NCI-H1417 treated with DMSO at 0.1 percent for 48 hours (cell line): Measurements from ENCODE around the gene NKX6-2.
"Not testable (repeated sequence)": the region's sequence is repeated elsewhere in the genome, so short reads cannot be mapped to it uniquely, and the experiment has no call there.

Source experiments
- DNase-seq: peaks from one replicate; lab custom pipeline; 2025; lab: John Stamatoyannopoulos, UW

Gene NKX6-2

GRCh38 chr10:132755166-132755711, 30.7 kb downstream of the NKX6-2 start:
- DNase-seq, result no peak

GRCh38 chr10:132754071-132754470, 31.9 kb downstream of the NKX6-2 start:
- no peak for DNase-seq

- DNase-seq, result no peak
Observed at GRCh38 chr10:132753596-132753995, 32.4 kb downstream of the NKX6-2 start.

- DNase-seq, result no peak
Observed at GRCh38 chr10:132752961-132753360, 33.0 kb downstream of the NKX6-2 start.

GRCh38 chr10:132752378-132752777, 33.6 kb downstream of the NKX6-2 start:
- DNase-seq, result no peak

GRCh38 chr10:132750936-132751335, 35.0 kb downstream of the NKX6-2 start:
- no peak for DNase-seq

- no peak for DNase-seq
Observed at GRCh38 chr10:132749371-132749795, 36.6 kb downstream of the NKX6-2 start.

GRCh38 chr10:132748545-132749370, 37.2 kb downstream of the NKX6-2 start:
- no peak for DNase-seq

GRCh38 chr10:132748135-132748534, 37.8 kb downstream of the NKX6-2 start:
- no peak for DNase-seq

GRCh38 chr10:132746801-132747625, 38.9 kb downstream of the NKX6-2 start:
- DNase-seq, result no peak

- no peak for DNase-seq
Observed at GRCh38 chr10:132746386-132746785, 39.6 kb downstream of the NKX6-2 start.

- DNase-seq, result no peak
Observed at GRCh38 chr10:132745971-132746370, 40.0 kb downstream of the NKX6-2 start.

- no peak for DNase-seq
Observed at GRCh38 chr10:132745511-132745910, 40.4 kb downstream of the NKX6-2 start.

GRCh38 chr10:132744839-132745238, 41.1 kb downstream of the NKX6-2 start:
- no peak for DNase-seq

GRCh38 chr10:132743925-132744490, 41.9 kb downstream of the NKX6-2 start:
- no peak for DNase-seq

GRCh38 chr10:132743196-132743924, 42.6 kb downstream of the NKX6-2 start:
- not testable (repeated sequence) for DNase-seq

GRCh38 chr10:132742837-132743194, 43.1 kb downstream of the NKX6-2 start:
- DNase-seq, result no peak

GRCh38 chr10:132742167-132742836, 43.6 kb downstream of the NKX6-2 start:
- DNase-seq, result no peak

- no peak for DNase-seq
Observed at GRCh38 chr10:132740588-132740987, 45.4 kb downstream of the NKX6-2 start.

- no peak for DNase-seq
Observed at GRCh38 chr10:132739225-132739613, 46.7 kb downstream of the NKX6-2 start.
